Esophagus squamous epithelium (tissue), 5 donors: ENCODE data around the gene PREX1. TPM values are rescaled to one million over a fixed set of nuclear protein-coding genes. Genes with fewer than 3 reads are reported as not detected.
A peak's percentile ranks its signal among the peaks of the same experiment; 100 is the strongest.

ENCODE experiments used
- DNase-seq: peaks from one replicate; lab custom pipeline; 2025; lab: John Stamatoyannopoulos, UW
- H3K27ac ChIP-seq, 4 donors: fragments of 200-600 bp; sonication (generic); one replicate each; pipeline ENCODE4 v1.5.1; 2016 to 2019; ENCODE audit warnings: mild to moderate bottlenecking in 1 of 4
- H3K27me3 ChIP-seq, 4 donors: fragments of 200-600 bp; sonication (generic); 1 replicate in 3 of 4; 2 replicates in 1 of 4; pipeline versions ENCODE4 v1.5.1 to v1.6.0; 2017 to 2021; ENCODE audit warnings: antibody characterized with exemption in 1 of 4
- H3K36me3 ChIP-seq, 3 donors: fragments of 200-600 bp; sonication (generic); one replicate each; pipeline ENCODE4 v1.5.1; 2016 to 2019
- H3K4me1 ChIP-seq, 3 donors: fragments of 200-600 bp; sonication (generic); one replicate each; pipeline ENCODE4 v1.5.1; 2017 to 2019
- H3K4me3 ChIP-seq, 4 donors: fragments of 200-600 bp; sonication (generic); 1 replicate in 3 of 4; 2 replicates in 1 of 4; pipeline ENCODE4 v1.5.1; 2016 to 2019; ENCODE audit warnings: mild to moderate bottlenecking in 2 of 4, moderate library complexity in 1 of 4
- H3K9me3 ChIP-seq, 3 donors: fragments of 200-600 bp; sonication (generic); one replicate each; pipeline ENCODE4 v1.5.1; 2016 to 2019
- CTCF ChIP-seq, 6 experiments: fragments of 450-650 bp in 4 of 6; fragments of 200-600 bp in 2 of 6; sonication (generic) in 2 of 6; IDR thresholded peaks; one replicate each; pipeline ENCODE4 v1.5.1; 2016 to 2019; ENCODE audit warnings: antibody characterized with exemption in 6 of 6, mild to moderate bottlenecking in 4 of 6, moderate library complexity in 4 of 6
- POLR2A ChIP-seq, 4 donors: fragments of 450-650 bp; IDR thresholded peaks; one replicate each; pipeline ENCODE4 v1.6.1; 2017; ENCODE audit warnings: antibody characterized with exemption in 4 of 4, mild to moderate bottlenecking in 4 of 4, moderate library complexity in 3 of 4
- WGBS, 2 donors: methylation state at CpG; one replicate each; pipeline ENCODE4 v1.1.5; 2018; 5-methylcytosine and 5-hydroxymethylcytosine counted together
- intact Hi-C: fragments of 100-400 bp; cut with DNase I; formaldehyde crosslinking; loops from one replicate; pipeline ENCODE4 v1.15.0; 2022
- total RNA-seq, 4 donors: library from RNA; depleted of rRNA; stranded (reverse); fragments of >200 nt; gene quantifications; one replicate each; pipeline ENCODE4 v1.1.0, GENCODE V29; 2016
- donor health status: DM: yes; HTN: yes; CAD: no.

The PREX1 gene
- total RNA-seq, 4 donors from 2014 or later: 4.9 to 25.9 (median 8.9) TPM

GRCh38 chr20:48825566-48825920 is 2.3 kb downstream of the PREX1 start:
- DNase-seq: no peak
- TF ChIP-seq POLR2A (IDR thresholded peaks at IDR 0.05) (no peak), CTCF (IDR thresholded peaks at IDR 0.05) (no peak)
- Histone ChIP-seq H3K27me3 (peaks cover 0 to 78% (median 6%) of the 10 kb centered on the region in 4 donors), H3K4me3 (peak overlapping the region in 3 of 4 donors; percentile 48 to 76 (median 70)), H3K9me3 (no peaks in the 10 kb centered on the region), H3K27ac (peak overlapping the region in 3 of 4 donors; percentile 32 to 85 (median 51)), H3K36me3 (no peaks in the 10 kb centered on the region), H3K4me1 (peaks cover 13 to 77% (median 16%) of the 10 kb centered on the region in 3 donors)
- intact Hi-C loops: no loop called here
- WGBS, 2 donors: 23 to 33% methylated on average over 3 to 4 of the region's 4 CpGs

- DNase-seq: no peak
- intact Hi-C loops: no loop called here
- H3K4me1 ChIP-seq: peaks cover 13 to 82% (median 16%) of the 10 kb centered on the region in 3 donors
- no peaks in the 10 kb centered on the region for H3K36me3 ChIP-seq
- 23 to 30% methylated on average over 11 to 12 of the region's 12 CpGs for WGBS, 2 donors
- H3K4me3 ChIP-seq: peak overlapping the region in 2 of 4 donors; percentile 70 to 76
- H3K27ac ChIP-seq: peak overlapping the region; percentile 18 to 85 (median 32)
- H3K27me3 ChIP-seq: peaks cover 0 to 83% (median 6%) of the 10 kb centered on the region in 4 donors
- no peaks in the 10 kb centered on the region for H3K9me3 ChIP-seq
- no peak for TF ChIP-seq CTCF (IDR thresholded peaks at IDR 0.05)
Measured at GRCh38 chr20:48824830-48825565, 2.8 kb downstream of the PREX1 start.

GRCh38 chr20:48823960-48824498 is 3.8 kb downstream of the PREX1 start:
- H3K4me1 ChIP-seq: peaks cover 13 to 91% (median 16%) of the 10 kb centered on the region in 3 donors
- no peak for DNase-seq

GRCh38 chr20:48823476-48823875 is 4.3 kb downstream of the PREX1 start:
- no peak for DNase-seq
- no peaks in the 10 kb centered on the region for H3K36me3 ChIP-seq
- peak overlapping the region in 3 of 4 donors; percentile 57 to 85 (median 79) for H3K27ac ChIP-seq
- peaks cover 9 to 91% (median 20%) of the 10 kb centered on the region in 3 donors for H3K4me1 ChIP-seq
- peaks cover 0 to 84% (median 6%) of the 10 kb centered on the region in 4 donors for H3K27me3 ChIP-seq
- no peaks in the 10 kb centered on the region for H3K9me3 ChIP-seq
- peak overlapping the region in 2 of 4 donors; percentile 13 to 76 for H3K4me3 ChIP-seq
- intact Hi-C loops: no loop called here
- WGBS, 2 donors: 67 to 77% methylated on average over 6 to 7 of the region's 7 CpGs
- TF ChIP-seq CTCF (IDR thresholded peaks at IDR 0.05): no peak
- no peak for TF ChIP-seq POLR2A (IDR thresholded peaks at IDR 0.05)

More at GRCh38 chr20:48823960-48824498, 3.8 kb downstream of the PREX1 start:
- TF ChIP-seq CTCF (IDR thresholded peaks at IDR 0.05): no peak
- TF ChIP-seq POLR2A (IDR thresholded peaks at IDR 0.05): no peak
- Histone ChIP-seq H3K27ac (peak overlapping the region; percentile 22 to 85 (median 61)), H3K27me3 (peaks cover 0 to 84% (median 6%) of the 10 kb centered on the region in 4 donors), H3K4me3 (peak overlapping the region in 2 of 4 donors; percentile 70 to 76), H3K36me3 (no peaks in the 10 kb centered on the region), H3K9me3 (no peaks in the 10 kb centered on the region)
- 27 to 32% methylated on average over 3 to 7 of the region's 8 CpGs for WGBS, 2 donors
- intact Hi-C loops: no loop called here

GRCh38 chr20:48822879-48823385 is 4.9 kb downstream of the PREX1 start:
- H3K4me1 ChIP-seq: peaks cover 7 to 91% (median 20%) of the 10 kb centered on the region in 3 donors
- 26 to 31% methylated on average over 2 of the region's 8 CpGs for WGBS, 2 donors
- H3K4me3 ChIP-seq: peak overlapping the region in 2 of 4 donors; percentile 13 to 76

More at GRCh38 chr20:48822879-48823385, 4.9 kb downstream of the PREX1 start:
- DNase-seq: no peak
- peak overlapping the region in 3 of 4 donors; percentile 57 to 85 (median 79) for H3K27ac ChIP-seq
- no peaks in the 10 kb centered on the region for H3K9me3 ChIP-seq
- intact Hi-C loops: no loop called here
- TF ChIP-seq CTCF (IDR thresholded peaks at IDR 0.05): no peak
- no peak for TF ChIP-seq POLR2A (IDR thresholded peaks at IDR 0.05)
- no peaks in the 10 kb centered on the region for H3K36me3 ChIP-seq
- peaks cover 0 to 80% (median 6%) of the 10 kb centered on the region in 4 donors for H3K27me3 ChIP-seq
